Upper lobe of left lung (tissue), 4 donors: ENCODE results near the gene CAMP.

Experiments used
- POLR2AphosphoS5 ChIP-seq, 2 donors: sonication (generic); formaldehyde crosslinking; IDR thresholded peaks; one replicate each; pipeline ENCODE4 v1.5.1; 2017; ENCODE audit warnings: antibody characterized with exemption in 2 of 2
- TF ChIP-seq, protein P1 (sequence below), 6 experiments: fragments of 450-650 bp in 4 of 6; fragments of 200-600 bp in 2 of 6; sonication (generic) in 2 of 6; IDR thresholded peaks; one replicate each; pipeline ENCODE4 v1.5.1; 2016 to 2019; ENCODE audit warnings: antibody characterized with exemption in 6 of 6

GRCh38 chr3:48185129-48185528 is 38.2 kb upstream of the CAMP start:
- TF ChIP-seq, protein P1, sequence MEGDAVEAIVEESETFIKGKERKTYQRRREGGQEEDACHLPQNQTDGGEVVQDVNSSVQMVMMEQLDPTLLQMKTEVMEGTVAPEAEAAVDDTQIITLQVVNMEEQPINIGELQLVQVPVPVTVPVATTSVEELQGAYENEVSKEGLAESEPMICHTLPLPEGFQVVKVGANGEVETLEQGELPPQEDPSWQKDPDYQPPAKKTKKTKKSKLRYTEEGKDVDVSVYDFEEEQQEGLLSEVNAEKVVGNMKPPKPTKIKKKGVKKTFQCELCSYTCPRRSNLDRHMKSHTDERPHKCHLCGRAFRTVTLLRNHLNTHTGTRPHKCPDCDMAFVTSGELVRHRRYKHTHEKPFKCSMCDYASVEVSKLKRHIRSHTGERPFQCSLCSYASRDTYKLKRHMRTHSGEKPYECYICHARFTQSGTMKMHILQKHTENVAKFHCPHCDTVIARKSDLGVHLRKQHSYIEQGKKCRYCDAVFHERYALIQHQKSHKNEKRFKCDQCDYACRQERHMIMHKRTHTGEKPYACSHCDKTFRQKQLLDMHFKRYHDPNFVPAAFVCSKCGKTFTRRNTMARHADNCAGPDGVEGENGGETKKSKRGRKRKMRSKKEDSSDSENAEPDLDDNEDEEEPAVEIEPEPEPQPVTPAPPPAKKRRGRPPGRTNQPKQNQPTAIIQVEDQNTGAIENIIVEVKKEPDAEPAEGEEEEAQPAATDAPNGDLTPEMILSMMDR (IDR thresholded peaks at IDR 0.05): no peak
- TF ChIP-seq POLR2AphosphoS5 (IDR thresholded peaks at IDR 0.05): no peak
